GM12878 (cell line): Measurements from ENCODE around the gene EXO1. TPM values are rescaled to one million over a fixed set of nuclear protein-coding genes. Genes with fewer than 3 reads are reported as not detected.

Experiments used
- ATAC-seq: fragments of 200-7000 bp; cut with Tn5 transposase; 3 replicates; pipeline ENCODE4 v1.9.1; 2020; ENCODE audit warnings: mild to moderate bottlenecking, moderate library complexity
- BruUV-seq: library from RNA; stranded (reverse); fragments of 400-500 nt; replicated peaks from 2 replicates; lab custom pipeline; 2021; lab: Mats Ljungman, UMichigan
- CTCF ChIA-PET: fragments of 300-600 bp; sonication (Branson Sonifier 250); formaldehyde crosslinking; extraction: SDS; loops from one replicate; lab custom pipeline; 2021; ENCODE audit warnings: inconsistent platforms; lab: Yijun Ruan, JAX
- POLR2A ChIA-PET: fragments of 350-600 bp; formaldehyde crosslinking; extraction: SDS; loops from one replicate; lab custom pipeline; 2021; ENCODE audit warnings: inconsistent platforms; lab: Charles Lee
- RAD21 ChIA-PET: fragments of 300-600 bp; sonication (Branson Sonifier 250); formaldehyde crosslinking; loops from one replicate; lab custom pipeline; 2023; ENCODE audit warnings: antibody characterized with exemption; ENCODE audit not compliant: unreplicated experiment; lab: Charles Lee
- SMC1A ChIA-PET: fragments of 300-600 bp; sonication (Branson Sonifier 250); formaldehyde crosslinking; loops from one replicate; lab custom pipeline; 2023; ENCODE audit not compliant: unreplicated experiment, uncharacterized antibody; lab: Charles Lee
- DNase-seq: peaks from one replicate; pipeline ENCODE4 v3.0.0-alpha.2; 2011; ENCODE audit warnings: low read depth, low spot score
- FAIRE-seq: peaks from 3 replicates; lab custom pipeline; 2011; peaks lifted over from hg19 to GRCh38; lab: Jason Lieb, UNC
- H2AFZ ChIP-seq: 2 replicates; pipeline ENCODE4 v1.6.0; 2011; ENCODE audit warnings: low read depth, low read length, control low read depth; ENCODE audit not compliant: control insufficient read depth
- H3K27ac ChIP-seq: 2 replicates; pipeline ENCODE4 v1.5.1; 2011; ENCODE audit warnings: control low read depth; ENCODE audit not compliant: control insufficient read depth, insufficient read depth
- H3K27me3 ChIP-seq, 2 experiments: replicated peaks in 1 of 2; 2 replicates each; pipeline versions ENCODE4 v1.6.0 to v1.6.1; 2011; ENCODE audit warnings: low read length in 1 of 2; ENCODE audit not compliant: control insufficient read depth in 2 of 2, insufficient read depth in 2 of 2
- H3K36me3 ChIP-seq, 2 experiments: 2 replicates each; pipeline ENCODE4 v1.5.1; 2011; ENCODE audit warnings: low read length in 1 of 2; ENCODE audit not compliant: control insufficient read depth in 2 of 2, insufficient read depth in 2 of 2
- H3K4me1 ChIP-seq: 2 replicates; pipeline ENCODE4 v1.6.1; 2011; ENCODE audit warnings: mild to moderate bottlenecking, low read length, moderate library complexity, mixed read lengths; ENCODE audit not compliant: control insufficient read depth, insufficient read depth
- H3K4me2 ChIP-seq: 2 replicates; pipeline ENCODE4 v1.6.0; 2011; ENCODE audit warnings: control low read depth; ENCODE audit not compliant: control insufficient read depth, insufficient read depth
- H3K4me3 ChIP-seq: fragments of 200-600 bp; sonication (generic); 2 replicates; pipeline ENCODE4 v1.5.1; 2016
- H3K79me2 ChIP-seq: 2 replicates; pipeline ENCODE4 v1.6.0; 2011; ENCODE audit warnings: low read length; ENCODE audit not compliant: control insufficient read depth, insufficient read depth
- H3K9ac ChIP-seq: 2 replicates; pipeline ENCODE4 v1.8.0; 2011; ENCODE audit warnings: low read length, control low read depth, mixed read lengths; ENCODE audit not compliant: control insufficient read depth, insufficient read depth
- H3K9me3 ChIP-seq: replicated peaks from 3 replicates; pipeline ENCODE4 v1.5.1; 2011; ENCODE audit warnings: mild to moderate bottlenecking, low read length; ENCODE audit not compliant: control insufficient read depth, insufficient read depth
- H4K20me1 ChIP-seq: 2 replicates; pipeline ENCODE4 v1.6.0; 2011; ENCODE audit not compliant: control insufficient read depth, insufficient read depth
- ATF3 ChIP-seq: IDR thresholded peaks from 2 replicates; pipeline ENCODE4 v1.6.1; 2011; ENCODE audit warnings: low read depth, mild to moderate bottlenecking, low read length, moderate library complexity, borderline replicate concordance; ENCODE audit errors: extremely low read depth
- E2F4 ChIP-seq: IDR thresholded peaks from 2 replicates; pipeline ENCODE4 v1.6.1; 2012; ENCODE audit warnings: low read depth, low read length, improper control_type of control experiment
- HCFC1 ChIP-seq: fragments of 150-350 bp; IDR thresholded peaks from 2 replicates; pipeline ENCODE4 v1.6.1; 2014; ENCODE audit warnings: low read length
- IKZF2 ChIP-seq, 2 experiments: fragments of 450-650 bp; IDR thresholded peaks; 2 replicates each; pipeline ENCODE4 v1.6.1; 2017; ENCODE audit warnings: mild to moderate bottlenecking in 2 of 2, moderate library complexity in 2 of 2
- MTA3 ChIP-seq: IDR thresholded peaks from 2 replicates; pipeline ENCODE4 v1.6.1; 2012; ENCODE audit warnings: low read length, inconsistent platforms, borderline replicate concordance
- MXI1 ChIP-seq: fragments of 150-350 bp; IDR thresholded peaks from 2 replicates; pipeline ENCODE4 v1.6.1; 2011; ENCODE audit warnings: low read depth, mild to moderate bottlenecking, inconsistent platforms, low read length, improper control_type of control experiment
- NFIC ChIP-seq: IDR thresholded peaks from 2 replicates; pipeline ENCODE4 v1.6.1; 2012; ENCODE audit warnings: low read depth, mild to moderate bottlenecking, inconsistent platforms, low read length, moderate library complexity
- NFYA ChIP-seq: IDR thresholded peaks from 2 replicates; pipeline ENCODE4 v1.6.1; 2011; ENCODE audit warnings: low read depth, mild to moderate bottlenecking, low read length, improper control_type of control experiment, borderline replicate concordance
- NR2C2 ChIP-seq: IDR thresholded peaks from 2 replicates; pipeline ENCODE4 v1.6.1; 2011; ENCODE audit warnings: borderline replicate concordance, low read depth; ENCODE audit not compliant: control insufficient read depth, insufficient read length
- PAX5 ChIP-seq: IDR thresholded peaks from 2 replicates; pipeline ENCODE4 v1.6.1; 2011; ENCODE audit warnings: low read depth, low read length, borderline replicate concordance
- PAX8 ChIP-seq: fragments of 450-650 bp; IDR thresholded peaks from 2 replicates; pipeline ENCODE4 v1.6.1; 2017; ENCODE audit warnings: mild to moderate bottlenecking, moderate library complexity
- PKNOX1 ChIP-seq: fragments of 450-650 bp; IDR thresholded peaks from 2 replicates; pipeline ENCODE4 v1.6.1; 2016; ENCODE audit warnings: mild to moderate bottlenecking
- RAD51 ChIP-seq: fragments of 450-650 bp; IDR thresholded peaks from 2 replicates; pipeline ENCODE4 v1.6.1; 2016; ENCODE audit warnings: moderate library complexity, mild to moderate bottlenecking, inconsistent platforms
- SMAD5 ChIP-seq: IDR thresholded peaks from 2 replicates; pipeline ENCODE4 v1.6.1; 2016; ENCODE audit warnings: antibody characterized with exemption, low read depth
- SMARCA5 ChIP-seq: fragments of 450-650 bp; IDR thresholded peaks from 2 replicates; pipeline ENCODE4 v1.6.1; 2017; ENCODE audit warnings: mild to moderate bottlenecking
- STAT1 ChIP-seq: fragments of 450-650 bp; conservative IDR thresholded peaks from 2 replicates; pipeline ENCODE4 v1.6.1; 2014; ENCODE audit warnings: antibody characterized with exemption, mild to moderate bottlenecking
- STAT3 ChIP-seq: IDR thresholded peaks from 2 replicates; pipeline ENCODE4 v1.6.1; 2011; ENCODE audit warnings: low read depth, low read length, improper control_type of control experiment
- TCF12 ChIP-seq: IDR thresholded peaks from 2 replicates; pipeline ENCODE4 v1.6.1; 2011; ENCODE audit warnings: low read depth, mild to moderate bottlenecking, low read length
- ZNF217 ChIP-seq: fragments of 450-650 bp; IDR thresholded peaks from 2 replicates; pipeline ENCODE4 v1.6.1; 2017; ENCODE audit warnings: antibody characterized with exemption, mild to moderate bottlenecking
- ZNF274 ChIP-seq: IDR thresholded peaks from one replicate; pipeline ENCODE4 v1.8.0; 2011; ENCODE audit not compliant: insufficient read length, insufficient read depth
- WGBS: methylation state at CpG from one replicate; pipeline ENCODE4 v1.1.6; 2016; ENCODE audit warnings: low lambda C conversion rate; ENCODE audit not compliant: insufficient replicate concordance, insufficient coverage; ENCODE audit errors: missing lambda C conversion rate; 5-methylcytosine and 5-hydroxymethylcytosine counted together
- in situ Hi-C: fragments of 300-500 bp; cut with MboI; formaldehyde crosslinking; loops from 9 replicates; pipeline ENCODE4 v1.14.3; 2018; ENCODE audit warnings: mixed read lengths
- intact Hi-C: fragments of 100-400 bp; cut with micrococcal nuclease; formaldehyde crosslinking; loops from one replicate; pipeline ENCODE4 v1.14.2; 2022; ENCODE audit not compliant: unreplicated experiment
- polyA plus RNA-seq, 11 experiments: library from polyadenylated mRNA; depleted of rRNA in 4 of 11; unstranded in 6 of 11; stranded (reverse) in 5 of 11; fragments of >200 nt; fragmentation: Nextera tagmentation in 4 of 11; fragmentation: Illumina TruSeq in 1 of 11; extraction: Ambion mirVana in 4 of 11; extraction: Trizol in 1 of 11; gene quantifications; 1 replicate in 1 of 11; 2 replicates in 10 of 11; pipeline versions ENCODE4 v1.2.1 to v1.2.3, GENCODE V29; 2011 to 2016; ENCODE audit warnings: inconsistent platforms in 2 of 11, missing spikeins in 2 of 11, low read depth in 1 of 11
- total RNA-seq, 4 experiments: library from RNA; depleted of rRNA in 3 of 4; stranded (reverse); fragments of >200 nt in 3 of 4; fragmentation: Illumina TruSeq in 1 of 4; extraction: Trizol in 1 of 4; gene quantifications; 2 replicates each; pipeline versions ENCODE4 v1.2.1 to v1.2.3, GENCODE V29; 2013 to 2021

Gene EXO1
- total and polyA plus RNA-seq, 10 of the 15 experiments (the other 5 are each of a cell fraction or from before 2014, with no cell fraction given): 8.7 to 43.4 (median 30.6) TPM

- intact Hi-C loops: no loop called here
- H3K9me3 ChIP-seq: no peaks in the 10 kb centered on the region
- RAD21 ChIA-PET: no interaction called here
Observed at GRCh38 chr1:241827264-241827663, 20.7 kb upstream of the EXO1 start.

GRCh38 chr1:241828463-241829021 lies 19.5 kb upstream of the EXO1 start:
- CTCF ChIA-PET: no interaction called here
- Histone ChIP-seq H3K9me3 (no peaks in the 10 kb centered on the region), H2AFZ (no peak overlapping the region), H3K79me2 (no peaks in the 10 kb centered on the region), H3K4me3 (no peak overlapping the region), H3K27me3 (no peaks in the 10 kb centered on the region), H4K20me1 (no peaks in the 10 kb centered on the region), H3K4me1 (no peaks in the 10 kb centered on the region), H3K27ac (no peak overlapping the region), H3K36me3 (no peaks in the 10 kb centered on the region), H3K4me2 (no peak overlapping the region), H3K9ac (no peak overlapping the region)
- intact Hi-C loops: no loop called here
- RAD21 ChIA-PET: no interaction called here
- in situ Hi-C loops: no loop called here
- SMC1A ChIA-PET: no interaction called here
- ATAC-seq: no peak
- no TSS peak for BruUV-seq
- no peak for DNase-seq
- no peak for FAIRE-seq
- POLR2A ChIA-PET: no interaction called here
- WGBS: 67% methylated on average over 3 of the region's 3 CpGs
- TF ChIP-seq ATF3 (no peak), SMARCA5 (no peak), NFYA (no peak), NFIC (no peak), STAT1 (no peak), HCFC1 (no peak), E2F4 (no peak), SMAD5 (no peak), IKZF2 (IDR thresholded peaks at IDR 0.05) (no peak), STAT3 (no peak), RAD51 (no peak), ZNF217 (no peak)

More at GRCh38 chr1:241827264-241827663, 20.7 kb upstream of the EXO1 start:
- POLR2A ChIA-PET: no interaction called here
- FAIRE-seq: no peak
- no peaks in the 10 kb centered on the region for H3K79me2 ChIP-seq
- no peak for TF ChIP-seq PAX8
- TF ChIP-seq NFIC: no peak
- no peak for TF ChIP-seq ZNF274
- TF ChIP-seq MXI1: no peak
- TF ChIP-seq PKNOX1: no peak
- TF ChIP-seq PAX5: no peak
- TF ChIP-seq NR2C2: no peak
- no peak for TF ChIP-seq TCF12
- no peak for TF ChIP-seq MTA3
- TF ChIP-seq, all 136 proteins: peak for 0
- Histone ChIP-seq H3K36me3 (no peaks in the 10 kb centered on the region), H3K4me2 (no peak overlapping the region), H3K9ac (no peak overlapping the region), H2AFZ (no peak overlapping the region), H3K4me3 (no peak overlapping the region), H4K20me1 (no peaks in the 10 kb centered on the region), H3K4me1 (no peaks in the 10 kb centered on the region), H3K27ac (no peak overlapping the region), H3K27me3 (no peaks in the 10 kb centered on the region)
- no peak for DNase-seq
- ChIA-PET CTCF (no interaction called here), SMC1A (no interaction called here)
- in situ Hi-C loops: no loop called here
- no TSS peak for BruUV-seq
- 85% methylated on average over 2 of the region's 2 CpGs for WGBS
- no peak for ATAC-seq
